Measurements from ENCODE around the gene THOC6. TPM values are rescaled to one million over a fixed set of nuclear protein-coding genes. Genes with fewer than 3 reads are reported as not detected.

THOC6 gene
- total and polyA plus RNA-seq, 2 donors (not counting 3 experiments of a cell fraction or from before 2014, with no cell fraction given) = 23.9 to 39.3 TPM

DNA sequence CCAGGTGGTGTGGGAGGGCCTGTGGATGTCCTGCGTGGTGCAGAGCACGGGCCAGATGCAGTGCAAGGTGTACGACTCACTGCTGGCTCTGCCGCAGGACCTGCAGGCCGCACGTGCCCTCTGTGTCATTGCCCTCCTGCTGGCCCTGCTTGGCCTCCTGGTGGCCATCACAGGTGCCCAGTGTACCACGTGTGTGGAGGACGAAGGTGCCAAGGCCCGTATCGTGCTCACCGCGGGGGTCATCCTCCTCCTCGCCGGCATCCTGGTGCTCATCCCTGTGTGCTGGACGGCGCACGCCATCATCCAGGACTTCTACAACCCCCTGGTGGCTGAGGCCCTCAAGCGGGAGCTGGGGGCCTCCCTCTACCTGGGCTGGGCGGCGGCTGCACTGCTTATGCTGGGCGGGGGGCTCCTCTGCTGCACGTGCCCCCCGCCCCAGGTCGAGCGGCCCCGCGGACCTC lies 10.3 kb upstream of the THOC6 start:
- dilution Hi-C loops (cut with MboI; ENCODE audit: extremely low pct_ligation_motif_present, low sequenced_read_pairs) = no loop called here
- Histone ChIP-seq H2AFZ (ENCODE audit: low read depth, low read length) (no peak overlapping the region), H4K20me1 (replicated peaks; ENCODE audit: control insufficient read depth, extremely low read depth, insufficient read depth, low read length) (no peaks in the 10 kb centered on the region), H3K4me2 (ENCODE audit: insufficient read depth, low read length) (no peak overlapping the region), H3K9ac (replicated peaks; ENCODE audit: extremely low read depth, insufficient read depth, low read length) (no peak overlapping the region), H3K4me3 (replicated peaks in 1 of 3; ENCODE audit: insufficient read depth in 1 of 3, low read depth in 1 of 3, low read length in 3 of 3) (no peak overlapping the region), H3K27ac (ENCODE audit: insufficient read depth, low read depth, low read length) (no peak overlapping the region), H3K9me3 (replicated peaks; ENCODE audit: control insufficient read depth, insufficient read depth, low read length) (no peaks in the 10 kb centered on the region), H3K9me1 (replicated peaks; ENCODE audit: control insufficient read depth, extremely low read depth, insufficient read depth, low read length) (no peaks in the 10 kb centered on the region), H3K27me3 (ENCODE audit: control insufficient read depth in 2 of 2, insufficient read depth in 2 of 2, low read length in 2 of 2) (peaks cover 21 to 22% of the 10 kb centered on the region in 2 experiments), H3K79me2 (ENCODE audit: control insufficient read depth, insufficient read depth, low read length) (no peaks in the 10 kb centered on the region), H3K36me3 (ENCODE audit: control insufficient read depth in 2 of 2, extremely low read depth in 1 of 2, insufficient read depth in 2 of 2, low read length in 2 of 2) (no peaks in the 10 kb centered on the region), H3K4me1 (ENCODE audit: control insufficient read depth, extremely low read depth, insufficient read depth, low read length) (peaks cover 2% of the 10 kb centered on the region)
- BruUV-seq (replicated peaks) = no TSS peak
- DNase-seq (ENCODE audit: low read depth, low spot score) (no peak), FAIRE-seq (no peak)
- POLR2A ChIA-PET = no interaction called here
- intact Hi-C loops (cut with micrococcal nuclease) = no loop called here
- TF ChIP-seq POLR2A (IDR thresholded peaks at IDR 0.05; ENCODE audit: low read depth, low read length) (no peak), MYC (IDR thresholded peaks at IDR 0.05; ENCODE audit: low read depth, low read length) (no peak), POLR2AphosphoS5 (IDR thresholded peaks at IDR 0.05; ENCODE audit: insufficient read depth, low read depth, low read length) (no peak), EZH2 (IDR thresholded peaks at IDR 0.05; ENCODE audit: borderline replicate concordance, low read depth, low read length, severe bottlenecking) (no peak), CTCF (IDR thresholded peaks at IDR 0.05; ENCODE audit: extremely low read depth in 1 of 2, insufficient read depth in 1 of 2, low read depth in 1 of 2, low read length in 2 of 2) (no peak), FOS (IDR thresholded peaks at IDR 0.05; ENCODE audit: borderline replicate concordance, insufficient read depth, low read length) (no peak), JUN (IDR thresholded peaks at IDR 0.05; ENCODE audit: borderline replicate concordance, insufficient read depth, insufficient read length, low read depth) (no peak), GATA2 (IDR thresholded peaks at IDR 0.05; ENCODE audit: insufficient read depth, insufficient read length, low read depth, low read length) (no peak)
- TF ChIP-seq, protein P1, sequence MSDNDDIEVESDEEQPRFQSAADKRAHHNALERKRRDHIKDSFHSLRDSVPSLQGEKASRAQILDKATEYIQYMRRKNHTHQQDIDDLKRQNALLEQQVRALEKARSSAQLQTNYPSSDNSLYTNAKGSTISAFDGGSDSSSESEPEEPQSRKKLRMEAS (IDR thresholded peaks at IDR 0.05; ENCODE audit: insufficient read depth, insufficient read length) = no peak
- CTCF ChIA-PET = interaction anchor here (1.2 kb wide), 1 partner anchor 18 kb away, joined by 6 read pairs; no protein-coding TSS in a partner anchor

Measured in endothelial cell of umbilical vein (primary cell).